Right lobe of liver (tissue), 6 donors: ENCODE results near the gene TRAK1. TPM values are rescaled to one million over a fixed set of nuclear protein-coding genes. Genes with fewer than 3 reads are reported as not detected.

Source experiments
- ATAC-seq, 4 donors: fragments of 200-7000 bp; cut with Tn5 transposase; one replicate each; pipeline ENCODE4 v1.9.1; 2020; ENCODE audit warnings: mild to moderate bottlenecking in 4 of 4, moderate library complexity in 4 of 4
- DNase-seq, 3 donors: peaks; one replicate each; pipeline ENCODE4 v3.0.0-alpha.2; 2020
- H3K27ac ChIP-seq, 3 donors: fragments of 200-600 bp; one replicate each; pipeline ENCODE4 v1.8.0; 2022
- H3K27me3 ChIP-seq, 2 donors: fragments of 200-600 bp; one replicate each; pipeline ENCODE4 v1.8.0; 2022
- H3K36me3 ChIP-seq, 4 donors: fragments of 200-600 bp; sonication (generic) in 1 of 4; one replicate each; pipeline versions ENCODE4 v1.5.1 to v1.8.0; 2017 to 2022; ENCODE audit warnings: control low read depth in 1 of 4
- H3K4me1 ChIP-seq, 4 donors: fragments of 200-600 bp; sonication (generic) in 1 of 4; one replicate each; pipeline versions ENCODE4 v1.5.1 to v1.8.0; 2017 to 2022; ENCODE audit warnings: control low read depth in 1 of 4
- H3K4me3 ChIP-seq, 3 donors: fragments of 200-600 bp; one replicate each; pipeline ENCODE4 v1.8.0; 2022
- H3K9me3 ChIP-seq, 4 donors: fragments of 200-600 bp; sonication (generic) in 1 of 4; one replicate each; pipeline versions ENCODE4 v1.5.1 to v1.8.0; 2017 to 2022; ENCODE audit warnings: control low read depth in 1 of 4
- POLR2A ChIP-seq: fragments of 450-650 bp; IDR thresholded peaks from one replicate; pipeline ENCODE4 v1.6.1; 2017; ENCODE audit warnings: antibody characterized with exemption, mild to moderate bottlenecking
- WGBS: methylation state at CpG from one replicate; pipeline ENCODE4 v1.1.6; 2018; ENCODE audit warnings: low coverage, low lambda C conversion rate; ENCODE audit not compliant: insufficient coverage; ENCODE audit errors: missing lambda C conversion rate; 5-methylcytosine and 5-hydroxymethylcytosine counted together
- intact Hi-C, 2 donors: fragments of 100-400 bp; cut with DNase I; formaldehyde crosslinking; loops; one replicate each; pipeline versions ENCODE4 v1.11.2 to v1.14.1; 2022
- total RNA-seq, 6 experiments: library from RNA; depleted of rRNA in 2 of 6; stranded (reverse); fragments of >200 nt in 2 of 6; fragmentation: NEBNext Ultra II Directional in 3 of 6; extraction: Animal tissue kit (Norgen Biotek cat#: 25700) in 3 of 6; gene quantifications; one replicate each; pipeline versions ENCODE4 v1.1.0 to v1.2.4, GENCODE V29; 2016 to 2023
- TF ChIP-seq, protein P1 (sequence below), 4 donors: fragments of 200-600 bp in 3 of 4; fragments of 450-650 bp in 1 of 4; IDR thresholded peaks; one replicate each; pipeline versions ENCODE4 v1.5.1 to v1.8.0; 2016 to 2022; ENCODE audit warnings: antibody characterized with exemption in 4 of 4, mild to moderate bottlenecking in 2 of 4
- donor health status: DM: no; HTN: yes; CAD: no.
- donor health status: DM: no; HTN: no; CAD: no.
- donor health status: DM: no; HTN: no; CAD: no.
- donor health status: DM: no; HTN: yes; CAD: no.
- donor health status: DM: no; HTN: yes; CAD: no.

The TRAK1 gene
- total RNA-seq, 6 experiments from 2014 or later = 9.5 to 16.4 (median 12.2) TPM

DNA sequence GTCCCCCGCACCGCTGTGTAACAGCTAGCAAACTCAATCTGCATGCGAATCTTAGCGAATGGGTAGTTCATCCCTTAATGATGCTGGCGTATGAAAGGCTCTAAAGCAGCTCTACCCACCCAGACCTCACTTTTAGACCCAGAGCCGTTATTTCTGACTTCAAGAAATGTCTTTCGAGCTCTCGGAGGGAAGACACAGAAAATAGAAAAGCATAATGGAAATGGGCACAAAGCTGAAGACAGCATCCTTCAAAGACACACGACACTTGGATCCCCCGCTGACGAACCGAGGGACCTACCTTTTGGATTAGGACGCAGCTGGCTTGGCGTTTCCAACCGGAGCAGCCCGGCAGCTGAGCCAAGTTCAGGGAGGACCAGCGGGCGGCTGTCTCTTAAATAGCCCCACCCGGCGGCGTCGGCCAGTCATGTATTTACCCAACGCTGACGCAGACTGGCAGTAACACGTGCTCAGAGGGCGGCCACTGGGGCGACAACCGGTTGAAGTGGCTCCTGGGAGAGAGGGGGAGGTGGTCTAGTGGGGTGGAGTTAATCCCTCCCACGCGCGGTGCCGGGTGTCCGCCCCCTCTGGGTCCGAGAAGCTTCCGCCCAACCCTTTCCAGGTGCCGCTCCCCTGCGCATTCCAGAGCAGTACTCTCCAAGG lies 173.4 kb downstream of the TRAK1 start:
- WGBS = 12% methylated on average over 22 of the region's 37 CpGs
- intact Hi-C loops = loop anchor here in 1 of 2 donors (10.0 kb wide), 1 partner anchor 170 kb away; no protein-coding TSS in a partner anchor
- H3K27ac ChIP-seq = no peak overlapping the region
- DNase-seq = peak in 2 of 3 donors; percentile 36 to 55
- no peaks in the 10 kb centered on the region for H3K9me3 ChIP-seq
- peaks cover 12 to 15% of the 10 kb centered on the region in 2 donors for H3K27me3 ChIP-seq
- H3K4me3 ChIP-seq = no peak overlapping the region
- TF ChIP-seq POLR2A = no peak
- TF ChIP-seq, protein P1, sequence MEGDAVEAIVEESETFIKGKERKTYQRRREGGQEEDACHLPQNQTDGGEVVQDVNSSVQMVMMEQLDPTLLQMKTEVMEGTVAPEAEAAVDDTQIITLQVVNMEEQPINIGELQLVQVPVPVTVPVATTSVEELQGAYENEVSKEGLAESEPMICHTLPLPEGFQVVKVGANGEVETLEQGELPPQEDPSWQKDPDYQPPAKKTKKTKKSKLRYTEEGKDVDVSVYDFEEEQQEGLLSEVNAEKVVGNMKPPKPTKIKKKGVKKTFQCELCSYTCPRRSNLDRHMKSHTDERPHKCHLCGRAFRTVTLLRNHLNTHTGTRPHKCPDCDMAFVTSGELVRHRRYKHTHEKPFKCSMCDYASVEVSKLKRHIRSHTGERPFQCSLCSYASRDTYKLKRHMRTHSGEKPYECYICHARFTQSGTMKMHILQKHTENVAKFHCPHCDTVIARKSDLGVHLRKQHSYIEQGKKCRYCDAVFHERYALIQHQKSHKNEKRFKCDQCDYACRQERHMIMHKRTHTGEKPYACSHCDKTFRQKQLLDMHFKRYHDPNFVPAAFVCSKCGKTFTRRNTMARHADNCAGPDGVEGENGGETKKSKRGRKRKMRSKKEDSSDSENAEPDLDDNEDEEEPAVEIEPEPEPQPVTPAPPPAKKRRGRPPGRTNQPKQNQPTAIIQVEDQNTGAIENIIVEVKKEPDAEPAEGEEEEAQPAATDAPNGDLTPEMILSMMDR (IDR thresholded peaks at IDR 0.05) = no peak
- ATAC-seq = peak in 3 of 4 donors; percentile 33 to 75 (median 40)
- H3K4me1 ChIP-seq = no peaks in the 10 kb centered on the region
- H3K36me3 ChIP-seq = no peaks in the 10 kb centered on the region

DNA sequence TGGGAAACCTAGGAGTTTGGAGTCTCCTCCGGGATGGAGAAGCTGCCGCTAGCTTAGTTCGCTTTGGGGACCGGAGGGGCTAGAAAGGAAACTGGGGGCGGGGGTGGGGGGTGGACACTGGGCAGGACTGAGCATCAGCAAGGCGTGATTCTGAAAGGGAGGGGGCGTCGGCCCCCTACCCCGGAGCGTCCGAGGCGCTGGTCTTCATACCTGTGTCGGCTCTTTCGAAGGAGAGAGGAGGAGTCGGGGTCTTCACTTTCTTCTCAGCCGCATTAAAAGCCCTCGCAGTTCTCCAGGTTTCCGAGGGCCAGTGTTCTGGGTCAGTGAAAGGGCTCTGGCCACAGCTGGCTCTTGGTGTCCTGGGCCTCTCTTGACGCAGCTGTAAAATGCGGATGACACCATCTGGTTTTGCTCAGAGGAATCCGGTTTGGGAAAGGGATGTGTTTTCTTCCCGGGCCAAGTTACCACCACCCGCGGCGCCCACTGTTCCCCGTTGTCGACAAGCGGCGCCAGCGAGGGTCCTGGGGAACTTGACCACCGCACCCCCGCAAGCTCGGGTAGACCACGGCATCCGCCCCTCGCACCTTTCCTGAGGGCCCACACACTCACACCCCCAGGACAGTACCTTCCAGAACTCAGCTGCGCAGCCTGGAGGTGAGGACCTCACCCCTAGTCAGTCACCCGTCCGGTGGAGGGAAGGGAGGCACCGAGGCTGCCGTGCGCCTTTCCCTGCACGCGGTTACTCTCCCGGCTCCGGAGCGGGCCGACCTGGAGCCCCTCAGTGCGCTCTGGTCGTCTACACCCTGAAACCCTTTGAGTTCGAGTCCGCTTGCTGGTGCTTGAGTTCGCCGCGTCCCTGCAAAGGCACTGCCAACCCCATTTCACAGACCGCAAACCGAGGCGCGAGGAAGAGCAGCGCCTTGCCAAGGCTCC lies 174.2 kb downstream of the TRAK1 start:
- H3K9me3 ChIP-seq = no peaks in the 10 kb centered on the region
- H3K4me3 ChIP-seq = no peak overlapping the region
- no peaks in the 10 kb centered on the region for H3K36me3 ChIP-seq
- ATAC-seq (peak in 1 of 4 donors; percentile 12), DNase-seq (no peak)
- 9% methylated on average over 15 of the region's 60 CpGs for WGBS
- no peaks in the 10 kb centered on the region for H3K4me1 ChIP-seq
- H3K27ac ChIP-seq = no peak overlapping the region
- intact Hi-C loops = loop anchor here in 1 of 2 donors (10.0 kb wide), 1 partner anchor 169 kb away; no protein-coding TSS in a partner anchor
- TF ChIP-seq, protein P1 (IDR thresholded peaks at IDR 0.05) = no peak
- TF ChIP-seq POLR2A = no peak
- peaks cover 12 to 15% of the 10 kb centered on the region in 2 donors for H3K27me3 ChIP-seq

DNA sequence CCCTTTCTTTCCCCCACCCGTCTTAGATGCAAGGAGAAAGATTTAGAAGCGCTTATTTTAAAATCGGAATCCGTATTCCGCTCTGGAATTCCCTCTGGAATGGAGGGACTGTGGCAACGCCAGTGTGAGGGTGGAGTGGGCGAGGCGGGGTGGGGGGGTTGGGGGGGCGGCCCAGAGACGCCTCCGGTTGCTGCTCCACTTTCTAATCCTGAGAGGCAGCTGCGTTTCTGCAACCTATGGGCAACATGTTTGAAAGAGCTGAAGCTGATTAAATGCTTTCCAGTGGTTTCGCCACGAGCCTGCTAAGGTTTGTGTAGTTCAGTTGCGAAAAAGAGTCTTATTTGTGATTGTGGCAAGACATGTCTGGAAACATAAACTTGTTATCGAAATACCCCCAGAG lies 174.9 kb downstream of the TRAK1 start, which contains the start of gene CCK:
TSS of gene CCK (minus strand) at position 101 of the 400 bp plus-strand sequence. CDS start 2,555 bp downstream, outside the sequence.
- intact Hi-C loops = loop anchor here in 1 of 2 donors (10.0 kb wide), 1 partner anchor 169 kb away; no protein-coding TSS in a partner anchor
- ATAC-seq (no peak), DNase-seq (no peak)
- WGBS = 20% methylated on average over 5 of the region's 16 CpGs
- Histone ChIP-seq H3K9me3 (no peaks in the 10 kb centered on the region), H3K27ac (no peak within 1 kb of the TSS), H3K36me3 (no peaks in the 10 kb centered on the region), H3K4me1 (no peaks in the 10 kb centered on the region), H3K4me3 (no peak within 1 kb of the TSS), H3K27me3 (peaks cover 12 to 15% of the 10 kb centered on the region in 2 donors)
- TF ChIP-seq POLR2A = no peak
- TF ChIP-seq, protein P1 (IDR thresholded peaks at IDR 0.05) = no peak

DNA sequence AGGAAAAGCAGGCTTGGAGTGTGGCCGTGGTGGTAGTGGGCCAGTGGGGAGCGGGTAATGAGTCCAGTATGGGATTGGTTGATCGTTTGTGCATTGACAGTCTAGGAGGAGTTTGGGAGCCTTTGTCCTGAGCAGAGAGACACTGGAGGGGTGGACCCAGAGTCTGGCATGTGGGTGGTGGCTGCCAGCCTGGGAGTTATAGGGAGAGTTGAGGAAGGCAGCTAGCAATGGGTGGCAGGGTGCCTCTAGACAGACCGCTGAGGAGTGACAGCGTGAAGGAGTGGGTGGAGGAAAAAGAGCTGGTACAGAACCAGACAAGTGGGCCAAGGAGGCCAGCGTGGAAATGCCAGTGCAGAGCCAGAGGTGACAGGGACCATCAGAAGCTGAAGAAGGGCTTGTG lies 176.7 kb downstream of the TRAK1 start:
- ATAC-seq (no peak), DNase-seq (no peak)
- Histone ChIP-seq H3K27me3 (peaks cover 12 to 15% of the 10 kb centered on the region in 2 donors), H3K4me1 (no peaks in the 10 kb centered on the region), H3K36me3 (no peaks in the 10 kb centered on the region), H3K4me3 (no peak overlapping the region), H3K27ac (no peak overlapping the region), H3K9me3 (no peaks in the 10 kb centered on the region)
- intact Hi-C loops = loop anchor here in 1 of 2 donors (10.0 kb wide), 1 partner anchor 167 kb away; no protein-coding TSS in a partner anchor
- 78% methylated on average over 6 of the region's 6 CpGs for WGBS
- TF ChIP-seq POLR2A = no peak
- TF ChIP-seq, protein P1 (IDR thresholded peaks at IDR 0.05) = no peak
